ENCODE data around the gene CPN1.

GRCh38 chr10:100008142-100008522 is 73.5 kb downstream of the CPN1 start:
- TF ChIP-seq CTCF (IDR thresholded peaks at IDR 0.05) (no peak), ZFX (IDR thresholded peaks at IDR 0.05; ENCODE audit: borderline replicate concordance) (no peak)
